Hepatocyte (in vitro differentiated cells): ENCODE results near the gene ARHGAP15. TPM values are rescaled to one million over a fixed set of nuclear protein-coding genes. Genes with fewer than 3 reads are reported as not detected.

Experiments
- DNase-seq: peaks from one replicate; pipeline ENCODE4 v3.0.0-alpha.2; 2016; ENCODE audit warnings: low spot score
- H2AFZ ChIP-seq: fragments of 200-600 bp; sonication (generic); 2 replicates; pipeline ENCODE4 v1.6.0; 2016; ENCODE audit warnings: antibody characterized with exemption, mild to moderate bottlenecking
- H3K27ac ChIP-seq: fragments of 200-600 bp; sonication (generic); 2 replicates; pipeline ENCODE4 v1.5.1; 2016; ENCODE audit warnings: mild to moderate bottlenecking
- H3K27me3 ChIP-seq: fragments of 200-600 bp; sonication (generic); 2 replicates; pipeline ENCODE4 v1.6.1; 2016
- H3K36me3 ChIP-seq: fragments of 200-600 bp; sonication (generic); replicated peaks from 2 replicates; pipeline ENCODE4 v1.5.1; 2016; ENCODE audit warnings: low read depth; ENCODE audit not compliant: insufficient read depth
- H3K4me1 ChIP-seq: fragments of 200-600 bp; sonication (generic); 2 replicates; pipeline ENCODE4 v1.5.1; 2016; ENCODE audit warnings: mild to moderate bottlenecking, moderate library complexity; ENCODE audit not compliant: insufficient read depth
- H3K4me2 ChIP-seq: fragments of 200-600 bp; sonication (generic); 2 replicates; pipeline ENCODE4 v1.6.0; 2016
- H3K4me3 ChIP-seq: fragments of 200-600 bp; sonication (generic); 2 replicates; pipeline ENCODE4 v1.5.1; 2016; ENCODE audit warnings: mild to moderate bottlenecking
- H3K79me2 ChIP-seq: fragments of 200-600 bp; sonication (generic); 2 replicates; pipeline ENCODE4 v1.6.0; 2017; ENCODE audit warnings: mild to moderate bottlenecking
- H3K9me2 ChIP-seq: fragments of 200-600 bp; sonication (generic); replicated peaks from 2 replicates; pipeline ENCODE4 v1.6.0; 2017; ENCODE audit warnings: mild to moderate bottlenecking; ENCODE audit not compliant: insufficient read depth
- H3K9me3 ChIP-seq: fragments of 200-600 bp; sonication (generic); 2 replicates; pipeline ENCODE4 v1.5.1; 2016; ENCODE audit warnings: low read depth, mild to moderate bottlenecking
- H4K20me1 ChIP-seq: fragments of 200-600 bp; sonication (generic); 2 replicates; pipeline ENCODE4 v1.6.0; 2016; ENCODE audit warnings: mild to moderate bottlenecking; ENCODE audit not compliant: insufficient read depth, poor library complexity, severe bottlenecking
- CTCF ChIP-seq: fragments of 200-600 bp; sonication (generic); IDR thresholded peaks from 2 replicates; pipeline ENCODE4 v1.5.1; 2016; ENCODE audit warnings: antibody characterized with exemption, mild to moderate bottlenecking; ENCODE audit not compliant: poor library complexity
- EZH2 ChIP-seq: fragments of 200-600 bp; sonication (generic); IDR thresholded peaks from 2 replicates; pipeline ENCODE4 v1.6.1; 2016; ENCODE audit warnings: antibody characterized with exemption, mild to moderate bottlenecking, borderline replicate concordance
- EZH2phosphoT487 ChIP-seq: fragments of 200-600 bp; sonication (generic); IDR thresholded peaks from one replicate; pipeline ENCODE4 v1.6.1; 2018; ENCODE audit warnings: antibody characterized with exemption, mild to moderate bottlenecking, low read depth, moderate library complexity; ENCODE audit not compliant: unreplicated experiment, severe bottlenecking
- WGBS: methylation state at CpG from one replicate; pipeline ENCODE4 v1.1.6; 2016; ENCODE audit warnings: low lambda C conversion rate; ENCODE audit errors: missing lambda C conversion rate; 5-methylcytosine and 5-hydroxymethylcytosine counted together
- polyA plus RNA-seq: library from polyadenylated mRNA; unstranded; fragments of >200 nt; fragmentation: Nextera tagmentation; extraction: Ambion mirVana; gene quantifications from 2 replicates; pipeline ENCODE4 v1.2.1, GENCODE V29; 2016
- total RNA-seq: library from RNA; depleted of rRNA; stranded (reverse); fragments of >200 nt; gene quantifications from 2 replicates; pipeline ENCODE4 v1.2.3, GENCODE V29; 2014

Gene ARHGAP15
- total and polyA plus RNA-seq, 2 experiments from 2014 or later = 0.17 TPM; not detected in 1

GRCh38 chr2:143623231-143623908 is 494.2 kb downstream of the ARHGAP15 start:
- no peaks in the 10 kb centered on the region for H3K9me3 ChIP-seq
- no peaks in the 10 kb centered on the region for H4K20me1 ChIP-seq
- TF ChIP-seq EZH2phosphoT487 (no peak), EZH2 (no peak), CTCF (peak; percentile 31)
- no peak for DNase-seq
- no peaks in the 10 kb centered on the region for H3K79me2 ChIP-seq
- H3K4me3 ChIP-seq = no peak overlapping the region
- no peaks in the 10 kb centered on the region for H3K4me1 ChIP-seq
- no peaks in the 10 kb centered on the region for H3K36me3 ChIP-seq
- WGBS = 85% methylated on average over 6 of the region's 6 CpGs
- peak overlapping the region; percentile 8 for H3K27ac ChIP-seq
- H2AFZ ChIP-seq = no peak overlapping the region
- H3K9me2 ChIP-seq = no peaks in the 10 kb centered on the region
- no peaks in the 10 kb centered on the region for H3K27me3 ChIP-seq
- H3K4me2 ChIP-seq = peak overlapping the region; percentile 20

DNA sequence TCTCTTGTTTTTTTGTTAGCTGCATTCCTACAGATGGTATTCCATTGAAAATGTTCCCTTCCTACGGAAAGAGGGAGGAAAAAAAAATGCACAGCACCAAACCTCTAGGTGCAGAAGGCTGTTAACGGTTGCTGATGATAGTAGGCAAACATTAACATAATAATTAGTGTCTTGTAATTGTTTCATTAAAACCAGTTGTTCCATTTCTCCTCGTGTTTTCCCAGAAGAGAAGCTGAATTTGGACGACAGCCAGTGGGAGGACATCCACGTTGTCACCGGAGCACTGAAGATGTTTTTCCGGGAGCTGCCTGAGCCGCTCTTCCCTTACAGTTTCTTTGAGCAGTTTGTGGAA is 494.7 kb downstream of the ARHGAP15 start:
- Histone ChIP-seq H3K36me3 (no peaks in the 10 kb centered on the region), H3K79me2 (no peaks in the 10 kb centered on the region), H4K20me1 (no peaks in the 10 kb centered on the region), H3K27ac (no peak overlapping the region), H3K27me3 (no peaks in the 10 kb centered on the region), H2AFZ (no peak overlapping the region), H3K4me2 (no peak overlapping the region), H3K9me2 (no peaks in the 10 kb centered on the region), H3K4me3 (no peak overlapping the region), H3K9me3 (no peaks in the 10 kb centered on the region), H3K4me1 (no peaks in the 10 kb centered on the region)
- WGBS = 74% methylated on average over 8 of the region's 8 CpGs
- no peak for DNase-seq
- no peak for TF ChIP-seq EZH2phosphoT487
- no peak for TF ChIP-seq CTCF
- no peak for TF ChIP-seq EZH2

GRCh38 chr2:143629340-143629739 is 500.1 kb downstream of the ARHGAP15 start:
- TF ChIP-seq CTCF (no peak), EZH2 (no peak), EZH2phosphoT487 (no peak)
- Histone ChIP-seq H3K27ac (peak overlapping the region; percentile 21), H3K9me3 (no peaks in the 10 kb centered on the region), H3K79me2 (no peaks in the 10 kb centered on the region), H3K4me2 (no peak overlapping the region), H3K4me1 (no peaks in the 10 kb centered on the region), H3K27me3 (no peaks in the 10 kb centered on the region), H3K36me3 (no peaks in the 10 kb centered on the region), H4K20me1 (no peaks in the 10 kb centered on the region), H3K9me2 (no peaks in the 10 kb centered on the region), H3K4me3 (no peak overlapping the region), H2AFZ (no peak overlapping the region)
- DNase-seq = peak; percentile 49
